Islet of Langerhans (tissue), 1 donor: ENCODE measurements around the gene ZFYVE28.
"Not testable (repeated sequence)": the region's sequence is repeated elsewhere in the genome, so short reads cannot be mapped to it uniquely, and the experiment has no call there.

ENCODE experiments used
- FAIRE-seq: peaks from one replicate; lab custom pipeline; 2011; peaks lifted over from hg19 to GRCh38; lab: Jason Lieb, UNC

ZFYVE28 gene

DNA sequence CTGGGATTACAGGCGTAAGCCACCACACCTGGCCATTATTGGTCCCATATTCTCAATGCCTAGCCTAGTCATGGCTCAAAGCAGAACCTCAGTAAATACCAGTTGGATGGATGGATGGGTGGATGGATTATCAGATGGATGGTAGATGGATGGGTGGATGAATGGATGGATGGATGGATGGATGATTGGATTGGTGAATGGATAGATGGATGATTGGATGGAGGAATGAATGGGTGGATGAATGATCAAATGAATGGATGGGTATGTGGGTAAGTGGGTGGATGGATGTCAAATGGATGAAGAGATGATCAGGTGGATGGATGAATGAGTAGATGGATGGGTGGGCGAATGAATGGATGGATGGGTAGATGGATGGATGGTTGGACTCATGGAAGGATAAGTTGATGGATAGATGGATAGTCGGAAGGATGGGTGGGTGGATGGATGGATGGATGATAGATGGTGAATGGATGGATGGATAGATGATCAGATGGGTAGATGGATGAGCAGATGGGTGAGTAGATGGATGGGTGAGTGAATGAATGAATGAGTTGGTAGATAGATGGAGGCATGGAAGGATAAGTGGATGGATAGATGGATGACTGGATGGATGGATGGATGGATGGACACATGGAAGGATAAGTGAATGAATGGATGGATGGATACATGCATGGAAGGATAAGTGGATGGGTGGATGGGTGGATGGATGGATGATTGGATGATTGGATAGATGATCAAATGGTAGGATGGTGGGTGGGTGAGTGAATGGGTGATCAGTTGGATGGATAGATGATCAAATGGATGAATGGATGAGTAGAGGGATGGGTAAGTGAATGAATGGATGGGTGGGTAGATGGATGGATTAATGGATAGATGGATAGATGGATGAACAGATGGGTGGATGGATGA is 28.5 kb upstream of the ZFYVE28 start:
- FAIRE-seq: no peak

- FAIRE-seq: no peak
Measured at GRCh38 chr4:2445571-2445970, 27.1 kb upstream of the ZFYVE28 start.

DNA sequence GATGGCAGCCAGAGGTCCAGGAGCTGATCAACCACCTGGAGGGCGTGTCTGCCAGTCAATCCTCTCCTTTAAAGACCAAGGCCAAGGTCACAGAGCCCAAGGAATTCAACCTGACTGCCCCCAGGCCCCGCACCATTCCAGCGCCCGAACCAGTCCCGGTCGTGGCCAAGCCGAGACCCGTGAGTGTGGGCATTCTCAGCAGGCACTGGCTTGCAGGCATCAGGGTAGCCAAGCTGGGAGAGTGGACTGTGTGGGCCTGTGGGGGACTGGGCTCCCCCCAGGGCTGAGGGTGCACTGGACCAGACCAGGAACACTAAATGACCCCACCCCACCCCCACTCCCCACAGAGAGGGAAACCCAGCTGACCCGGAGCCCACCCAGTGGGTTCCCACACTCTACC is 26.7 kb upstream of the ZFYVE28 start:
- no peak for FAIRE-seq

- no peak for FAIRE-seq
Measured at GRCh38 chr4:2443956-2444740, 25.7 kb upstream of the ZFYVE28 start.

DNA sequence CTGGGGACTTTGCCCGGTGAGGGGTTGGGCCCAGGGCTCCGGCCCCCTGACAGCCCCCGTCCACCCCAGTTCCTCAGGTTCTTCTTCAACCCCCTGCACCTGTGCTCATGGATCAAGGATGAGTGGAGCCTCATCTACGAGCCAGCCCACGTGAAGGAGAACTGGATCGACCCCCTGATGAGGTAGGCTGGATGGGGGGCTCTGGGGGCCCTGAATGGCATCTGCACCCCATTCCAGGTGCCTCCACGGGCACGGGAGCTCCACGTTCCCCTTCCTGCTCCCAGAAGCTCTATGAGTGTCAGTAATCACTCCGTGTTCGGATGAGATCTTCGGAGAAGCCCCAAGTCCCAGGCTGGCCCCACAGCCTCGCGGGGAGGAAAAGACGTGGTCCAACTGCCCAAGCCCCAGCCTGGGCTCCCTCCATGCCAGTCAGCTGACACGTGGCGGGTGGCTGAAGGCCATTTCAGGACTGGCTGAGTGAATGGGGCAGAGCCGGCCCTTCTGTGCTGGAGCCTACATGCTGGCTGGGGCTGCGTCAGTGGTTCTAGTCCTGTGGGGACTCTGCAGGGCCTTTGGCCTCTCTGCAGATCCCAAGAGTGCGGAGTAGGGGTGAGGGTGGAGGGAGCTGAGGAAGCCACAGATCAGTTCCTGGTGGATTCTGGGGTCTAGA is 24.8 kb upstream of the ZFYVE28 start:
- FAIRE-seq: no peak

DNA sequence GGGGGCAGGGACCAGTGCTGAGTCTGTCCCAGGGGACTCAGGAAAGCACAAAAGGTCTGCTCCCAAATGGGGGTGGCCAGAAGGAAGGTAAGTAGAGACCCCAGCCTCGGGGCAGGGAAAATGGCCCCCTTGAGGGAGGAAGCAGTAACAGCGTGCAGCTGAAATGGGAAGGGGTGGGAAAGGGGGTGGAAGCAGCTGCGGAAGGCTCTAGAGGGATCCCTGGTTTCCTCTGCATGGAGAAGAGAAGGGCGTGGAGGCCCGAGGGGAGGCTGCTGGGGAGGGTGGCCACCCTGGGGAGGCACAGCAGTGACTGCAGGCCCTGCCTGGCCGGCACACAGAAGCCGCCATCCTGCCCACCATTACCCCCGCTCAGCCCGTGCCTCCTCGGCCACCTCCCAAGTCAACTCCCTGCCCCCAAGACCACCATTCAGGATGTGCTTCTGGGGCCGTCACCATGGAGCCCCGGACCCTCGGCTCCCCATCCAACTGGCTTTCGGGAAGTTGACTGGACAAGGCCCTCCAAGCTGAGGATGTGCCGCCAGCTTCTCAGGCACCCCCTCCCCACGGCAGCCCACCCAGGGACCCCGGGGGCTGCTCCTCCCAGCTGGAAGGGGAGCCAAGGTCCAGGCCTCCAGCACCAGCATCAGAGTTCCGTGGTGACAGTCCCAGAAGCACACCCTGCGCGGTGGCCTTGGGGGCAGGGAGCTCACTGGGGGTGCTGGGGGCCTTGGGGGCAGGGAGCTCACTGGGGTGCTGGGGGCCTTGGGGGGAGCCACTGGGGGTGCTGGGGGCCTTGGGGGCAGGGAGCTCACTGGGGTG is 23.9 kb upstream of the ZFYVE28 start:
- FAIRE-seq: no peak

GRCh38 chr4:2441393-2442174 is 23.1 kb upstream of the ZFYVE28 start:
- FAIRE-seq: no peak

GRCh38 chr4:2438822-2439718 is 20.6 kb upstream of the ZFYVE28 start:
- no peak for FAIRE-seq

DNA sequence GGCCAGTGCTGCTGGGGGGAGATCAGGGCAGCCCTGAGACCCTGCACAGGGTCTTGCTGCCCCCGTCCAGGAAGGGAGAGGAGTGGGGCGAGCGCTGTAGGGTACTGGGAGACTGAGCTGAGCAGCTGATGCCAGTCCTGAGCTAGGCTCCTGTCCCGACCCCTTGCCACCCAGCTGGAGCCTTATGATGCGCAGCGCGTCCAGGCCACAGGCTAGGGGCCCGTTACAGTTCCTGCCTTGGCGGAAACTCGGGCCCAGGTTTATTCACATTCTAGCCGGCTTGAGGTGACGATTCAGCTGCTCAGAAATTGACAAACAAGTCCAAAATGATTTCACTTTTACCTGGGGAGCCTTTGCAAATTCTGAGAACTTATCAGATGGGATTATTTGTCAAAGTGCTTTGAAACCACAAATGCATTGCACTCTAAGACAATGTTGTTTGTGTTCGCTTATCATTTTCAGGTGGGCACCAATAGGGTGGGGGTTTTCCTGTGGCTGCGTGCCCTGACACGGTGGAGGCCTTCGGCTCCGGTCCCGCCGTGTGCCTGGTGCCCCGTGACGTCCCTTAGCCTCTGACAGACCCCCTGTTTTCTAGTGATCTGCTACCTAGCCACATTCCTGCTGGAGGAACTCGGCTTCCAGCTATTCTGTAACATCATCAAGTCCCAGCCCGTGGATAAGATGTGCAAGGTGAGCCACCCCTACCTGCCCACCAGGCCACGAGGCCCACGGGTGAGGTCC is 19.2 kb upstream of the ZFYVE28 start:
- FAIRE-seq: no peak

- FAIRE-seq: no peak
Measured at GRCh38 chr4:2436761-2437474, 18.5 kb upstream of the ZFYVE28 start.

DNA sequence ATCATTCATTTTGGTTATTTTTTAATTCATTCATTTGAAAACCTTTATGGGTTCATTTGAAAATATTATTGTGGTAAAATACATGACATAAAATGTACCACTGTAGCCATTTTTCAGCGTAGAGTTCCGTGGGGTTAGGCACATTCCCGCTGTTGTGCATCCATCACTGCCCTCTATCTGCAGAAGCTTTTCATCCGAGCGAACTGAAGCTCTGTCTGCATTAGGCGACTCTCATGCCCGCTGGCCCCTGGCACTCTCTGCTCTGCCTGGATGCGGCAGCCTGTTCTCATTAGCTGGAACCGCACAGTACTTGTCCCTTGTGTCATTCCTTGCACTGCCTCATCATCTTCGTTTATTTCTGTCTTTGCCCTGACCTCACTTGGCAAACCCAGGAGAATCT is 17.9 kb upstream of the ZFYVE28 start:
- no peak for FAIRE-seq

DNA sequence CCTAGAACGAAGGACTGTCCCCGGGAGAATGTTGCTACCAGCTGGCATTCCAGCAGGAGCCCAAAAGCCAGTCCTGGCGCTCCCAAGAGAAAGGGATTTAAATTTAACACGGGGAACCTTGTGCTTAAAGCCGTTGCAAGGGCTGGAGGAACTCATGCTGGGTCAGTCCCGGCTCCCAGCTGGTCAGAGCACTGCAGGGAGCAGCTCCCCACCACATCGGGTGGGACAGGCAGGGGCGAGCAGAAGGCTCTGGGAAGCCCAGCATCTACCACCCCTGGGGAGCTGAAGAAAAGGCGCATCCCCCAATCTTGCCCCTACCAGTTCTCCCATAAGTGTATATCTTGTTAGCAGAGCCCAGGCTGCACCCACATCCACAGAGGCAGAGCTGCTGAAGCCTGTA is 16.0 kb upstream of the ZFYVE28 start:
- FAIRE-seq: no peak

DNA sequence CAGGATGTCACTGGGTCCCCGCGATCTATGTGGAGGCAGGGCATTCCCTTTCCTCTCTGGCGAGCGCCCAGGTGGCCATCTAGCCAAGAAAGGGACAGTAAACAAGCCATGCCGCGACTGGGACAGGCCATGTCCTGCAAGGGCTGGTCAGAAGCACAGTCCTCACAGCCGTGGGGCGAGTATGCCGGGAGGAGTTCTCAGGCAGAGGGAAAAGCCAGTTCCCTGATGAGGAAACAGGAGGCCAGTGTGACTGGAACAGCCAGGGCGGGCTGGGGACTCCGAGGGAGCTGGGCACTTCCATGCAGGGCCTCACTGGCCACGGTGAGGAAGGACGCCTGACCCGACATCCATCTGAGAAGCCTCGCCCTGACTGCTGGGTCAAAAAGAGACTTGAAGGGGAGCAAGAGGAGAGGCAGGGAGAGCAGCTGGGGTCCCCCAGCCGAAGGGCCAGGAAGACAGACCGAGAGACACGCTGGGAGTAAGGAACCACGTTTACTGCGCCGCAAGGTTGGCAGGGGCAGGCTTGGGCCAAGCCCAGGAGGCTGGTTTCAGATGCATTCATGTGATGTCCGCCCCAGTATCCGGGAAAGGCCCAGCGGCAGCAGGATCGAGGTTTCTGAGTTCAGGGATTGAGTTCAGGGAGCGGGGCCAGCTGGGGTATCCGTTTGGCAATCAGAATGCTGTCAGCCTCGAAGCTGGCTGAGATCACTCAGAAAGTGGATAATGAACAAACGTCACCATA is 15.3 kb upstream of the ZFYVE28 start:
- no peak for FAIRE-seq

DNA sequence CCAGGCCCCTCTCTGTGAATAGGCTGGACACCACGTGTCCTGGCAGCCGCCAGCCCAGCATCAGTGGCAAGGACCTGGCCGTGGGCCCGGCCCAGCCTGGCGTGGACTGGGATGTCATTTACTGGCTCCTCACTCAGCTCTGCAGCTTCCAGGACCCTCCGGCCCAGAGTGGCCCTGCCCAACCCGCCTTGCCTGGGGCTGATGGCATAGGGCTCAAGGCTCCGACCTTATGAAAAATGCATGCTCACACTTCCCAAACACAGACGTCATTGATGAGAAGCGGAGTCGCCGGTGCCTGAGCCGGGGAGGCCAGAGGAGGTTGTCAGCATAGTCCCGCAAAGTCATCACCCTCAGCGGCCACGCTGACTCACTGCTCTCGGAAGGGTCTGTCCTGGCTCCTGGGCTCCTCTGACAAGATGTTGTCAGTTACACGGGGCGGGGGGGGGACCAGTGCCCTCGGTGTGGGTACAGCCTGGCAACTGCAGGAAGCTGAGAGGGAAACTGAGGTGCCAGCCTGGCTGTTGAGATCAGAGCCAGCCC is 14.6 kb upstream of the ZFYVE28 start:
- FAIRE-seq: no peak

- no peak for FAIRE-seq
Measured at GRCh38 chr4:2432004-2432403, 13.6 kb upstream of the ZFYVE28 start.

GRCh38 chr4:2429945-2430757 is 11.7 kb upstream of the ZFYVE28 start:
- FAIRE-seq: not testable (repeated sequence)
